Left renal cortex interstitium (tissue), 4 donors: Measurements from ENCODE around the gene LRRC8A. TPM values are rescaled to one million over a fixed set of nuclear protein-coding genes. Genes with fewer than 3 reads are reported as not detected.
"Not testable (repeated sequence)": the region's sequence is repeated elsewhere in the genome, so short reads cannot be mapped to it uniquely, and the experiment has no call there.

Experiments used
- DNase-seq, 4 donors: peaks; one replicate each; pipeline ENCODE4 v3.0.0-alpha.2; 2013; ENCODE audit warnings: low read depth in 4 of 4, low spot score in 2 of 4, missing footprints in 1 of 4
- polyA plus RNA-seq, 4 donors: library from polyadenylated mRNA; unstranded; fragments of 120-200 nt; gene quantifications; one replicate each; pipeline ENCODE4 v1.2.1, GENCODE V29; 2013; ENCODE audit not compliant: insufficient read length in 4 of 4

Gene LRRC8A
- polyA plus RNA-seq, 4 donors, result 26.8 to 34.8 (median 30.8) TPM

GRCh38 chr9:128862401-128862851 is 19.5 kb upstream of the LRRC8A start:
- no peak for DNase-seq

- DNase-seq, result no peak
These were observed 18.3 kb upstream of the LRRC8A start for GRCh38 chr9:128863647-128864046.

GRCh38 chr9:128870128-128870940 is 11.6 kb upstream of the LRRC8A start:
- no peak for DNase-seq

GRCh38 chr9:128870941-128871265 is 11.0 kb upstream of the LRRC8A start:
- DNase-seq, result not testable (repeated sequence)

- no peak for DNase-seq
These were observed 4.1 kb upstream of the LRRC8A start for GRCh38 chr9:128877852-128878251.

GRCh38 chr9:128882677-128883603 is 1.0 kb downstream of the LRRC8A start:
- no peak for DNase-seq

DNA sequence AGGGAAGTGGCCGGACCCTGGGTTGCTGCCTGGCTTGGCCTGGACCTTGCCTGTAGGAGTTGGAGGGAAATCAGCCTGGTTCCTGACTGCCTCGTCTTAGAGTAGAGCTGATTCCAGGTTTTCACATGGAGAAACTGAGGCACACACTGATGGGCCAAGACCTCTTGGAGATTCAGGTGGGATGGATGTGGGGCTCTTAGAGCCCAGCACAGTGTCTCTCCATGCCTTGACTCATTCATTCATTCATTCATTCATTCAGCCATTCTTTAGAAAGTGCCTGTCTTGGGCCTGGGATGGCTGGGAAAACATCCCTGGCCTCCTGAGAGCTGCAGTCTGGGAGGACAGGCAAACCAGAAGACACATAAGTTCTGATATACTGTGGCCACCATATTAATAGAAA is 2.2 kb downstream of the LRRC8A start:
- DNase-seq, result no peak

DNA sequence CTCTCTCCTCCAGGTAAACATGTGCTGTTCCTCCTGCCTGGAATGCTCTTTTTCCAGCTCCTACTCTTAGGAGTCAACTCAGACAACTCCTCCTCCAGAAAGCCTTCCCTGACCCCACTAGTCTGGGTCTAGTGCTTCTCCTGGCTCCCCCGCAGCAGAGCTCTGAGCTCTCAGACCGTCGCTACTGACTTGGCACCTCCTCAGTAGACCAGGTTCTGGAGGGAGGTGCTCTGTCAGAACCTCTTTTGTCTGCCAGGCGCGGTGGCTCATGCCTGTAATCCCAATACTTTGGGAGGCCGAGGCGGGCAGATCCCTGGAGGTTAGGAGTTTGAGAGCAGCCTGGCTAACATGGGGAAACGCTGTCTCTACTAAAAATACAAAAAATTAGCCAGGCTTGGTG is 3.4 kb downstream of the LRRC8A start:
- no peak for DNase-seq

DNA sequence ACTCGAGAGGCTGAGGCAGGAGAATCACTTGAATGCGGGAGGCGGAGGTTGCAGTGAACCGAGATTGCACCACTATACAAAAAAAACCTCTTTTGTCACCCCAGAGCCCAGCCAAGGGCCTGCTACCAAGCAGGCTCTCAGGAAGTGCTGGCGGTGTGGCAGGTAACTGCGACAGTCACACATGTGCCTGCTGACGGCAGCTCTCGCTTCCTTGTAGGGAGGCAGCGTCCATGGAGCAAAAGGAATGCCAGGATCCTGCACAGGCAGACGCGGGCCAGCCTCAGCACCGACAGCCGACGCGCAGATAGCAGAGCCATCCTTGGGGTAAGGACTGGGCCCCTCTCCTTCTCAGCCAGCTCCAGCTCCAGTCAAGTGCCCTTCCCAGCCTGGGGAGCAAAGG is 3.9 kb downstream of the LRRC8A start:
- DNase-seq, result no peak

GRCh38 chr9:128886211-128886891 is 4.4 kb downstream of the LRRC8A start:
- no peak for DNase-seq

- DNase-seq, result no peak
These were observed 5.1 kb downstream of the LRRC8A start for GRCh38 chr9:128887049-128887448.

GRCh38 chr9:128887914-128888350 is 6.0 kb downstream of the LRRC8A start:
- no peak for DNase-seq

DNA sequence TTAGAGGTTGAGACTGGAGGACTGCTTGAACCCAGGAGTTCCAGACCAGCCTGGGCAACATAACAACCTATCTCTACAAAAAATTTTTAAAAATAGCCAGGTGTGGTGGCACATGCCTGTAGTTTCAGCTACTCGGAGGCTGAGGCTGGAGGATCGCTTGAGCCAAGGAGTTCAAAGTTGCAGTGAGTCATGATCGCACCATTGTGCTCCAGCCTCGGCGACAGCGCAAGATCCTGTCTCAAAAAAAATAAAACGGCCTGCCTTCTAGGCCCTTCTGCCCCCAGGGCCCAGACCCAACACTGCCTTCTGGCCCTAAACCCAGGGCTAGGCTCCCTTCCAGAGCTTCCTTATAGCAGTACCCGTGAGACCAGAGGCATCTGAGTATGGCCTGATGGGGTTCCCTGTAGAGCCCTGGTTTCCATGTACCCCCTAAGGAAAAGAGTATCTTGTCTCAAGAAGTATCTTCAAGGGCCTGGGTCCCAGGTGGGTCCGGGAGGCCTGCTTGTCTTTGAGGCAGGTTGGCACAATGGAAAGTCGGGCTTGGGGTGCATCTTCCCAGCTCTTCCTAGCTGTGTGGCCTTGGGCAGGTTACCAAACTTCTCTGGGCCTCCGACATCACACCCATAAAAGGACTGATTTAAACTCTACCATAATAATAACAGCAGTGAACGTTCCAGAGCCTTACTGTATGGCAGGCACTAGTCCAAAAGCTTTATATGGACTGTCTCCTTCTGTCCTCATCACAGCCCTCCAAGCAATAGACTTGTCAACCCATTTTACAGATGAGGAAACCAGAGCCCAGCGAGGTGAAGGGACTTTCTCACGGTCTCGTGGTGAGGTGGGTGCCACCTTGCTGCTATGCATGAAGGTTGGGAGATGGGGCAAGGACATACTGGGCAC is 9.6 kb downstream of the LRRC8A start:
- no peak for DNase-seq

- DNase-seq, result no peak
These were observed 10.4 kb downstream of the LRRC8A start for GRCh38 chr9:128892221-128892921.

GRCh38 chr9:128893354-128893753 is 11.4 kb downstream of the LRRC8A start:
- no peak for DNase-seq

- no peak for DNase-seq
These were observed 12.8 kb downstream of the LRRC8A start for GRCh38 chr9:128894764-128895163.

DNA sequence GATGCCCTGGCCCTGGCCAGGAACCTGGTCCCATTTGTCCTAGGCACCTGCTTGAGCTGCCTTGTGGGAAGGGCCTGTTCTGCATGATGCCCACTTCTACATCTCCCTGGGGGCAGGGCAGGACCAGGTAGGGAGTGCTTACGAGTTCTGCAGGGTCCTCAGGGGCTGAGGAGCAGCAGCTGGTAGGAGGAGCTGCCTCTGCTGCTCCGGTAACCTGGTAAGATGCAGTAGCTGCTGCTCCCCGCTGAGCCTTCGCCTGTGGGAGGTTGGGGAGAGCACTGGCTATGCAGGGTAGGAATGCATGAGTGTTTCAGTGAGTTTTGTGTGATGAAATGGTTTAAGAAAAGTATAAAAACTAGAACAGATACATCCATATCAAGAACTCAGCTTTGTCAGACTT is 13.6 kb downstream of the LRRC8A start:
- no peak for DNase-seq

- no peak for DNase-seq
These were observed 16.4 kb downstream of the LRRC8A start for GRCh38 chr9:128898382-128898781.

DNA sequence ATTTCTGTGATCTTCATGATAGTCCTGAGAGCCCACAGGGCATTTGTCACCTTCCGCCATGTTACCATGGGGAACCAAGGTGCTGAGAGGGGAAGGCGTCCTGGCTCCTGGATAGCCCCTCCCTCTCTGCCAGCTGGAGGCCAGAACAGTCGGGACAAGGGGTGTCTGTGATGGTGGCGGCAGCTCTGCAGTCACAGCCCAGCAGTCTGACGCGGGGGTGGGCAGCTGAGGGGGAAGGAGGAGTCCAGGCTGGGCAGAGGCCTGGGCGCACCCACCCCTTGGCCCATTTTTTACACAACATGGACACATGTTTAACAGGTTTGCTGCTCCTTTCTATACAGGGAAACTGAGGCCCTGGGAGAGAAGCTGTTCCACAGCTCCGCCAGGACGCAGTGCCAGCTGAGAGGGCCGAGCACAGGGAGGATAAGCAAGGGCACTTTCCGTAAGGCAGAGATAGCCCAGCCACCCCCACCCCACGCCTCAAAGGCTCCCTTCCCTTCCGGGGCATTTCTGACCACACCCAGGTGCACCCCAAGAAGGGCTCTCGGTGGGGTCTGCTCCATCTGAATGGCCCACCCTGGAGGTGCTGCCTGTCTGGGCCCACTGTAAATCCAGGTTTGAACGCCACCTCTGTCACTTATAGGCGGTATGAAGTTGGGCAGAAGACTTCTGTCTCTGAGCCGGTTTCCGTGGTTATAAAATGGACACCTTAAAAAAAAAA is 17.1 kb downstream of the LRRC8A start:
- no peak for DNase-seq
